ENCODE data around the gene C5orf22. TPM values are rescaled to one million over a fixed set of nuclear protein-coding genes. Genes with fewer than 3 reads are reported as not detected.
"Not testable (repeated sequence)": the region's sequence is repeated elsewhere in the genome, so short reads cannot be mapped to it uniquely, and the experiment has no call there.

C5orf22 gene
- polyA plus RNA-seq, 4 donors, result 23.6 to 40.7 (median 35.3) TPM

DNA sequence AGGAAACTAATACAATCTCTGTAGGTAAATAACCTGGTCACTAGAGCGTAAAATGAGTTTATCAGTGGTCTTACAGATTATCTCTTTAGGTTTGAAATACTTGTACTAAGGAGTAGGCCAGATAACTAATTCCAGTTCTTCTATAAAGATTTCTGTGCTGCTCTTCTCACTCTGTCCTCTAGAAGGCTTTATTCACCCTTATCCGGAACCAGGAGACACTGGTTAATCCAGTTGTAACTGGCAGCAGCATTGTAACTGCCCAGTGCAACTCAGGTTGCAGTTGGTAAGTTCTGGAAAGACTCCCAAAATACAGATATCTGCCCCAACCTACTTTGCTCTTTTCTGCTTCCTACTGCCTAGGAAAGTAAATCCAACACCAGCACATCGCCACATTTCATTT is 19.8 kb downstream of the C5orf22 start:
- DNase-seq (ENCODE audit: low read depth in 4 of 4, low spot score in 3 of 4), result no peak

DNA sequence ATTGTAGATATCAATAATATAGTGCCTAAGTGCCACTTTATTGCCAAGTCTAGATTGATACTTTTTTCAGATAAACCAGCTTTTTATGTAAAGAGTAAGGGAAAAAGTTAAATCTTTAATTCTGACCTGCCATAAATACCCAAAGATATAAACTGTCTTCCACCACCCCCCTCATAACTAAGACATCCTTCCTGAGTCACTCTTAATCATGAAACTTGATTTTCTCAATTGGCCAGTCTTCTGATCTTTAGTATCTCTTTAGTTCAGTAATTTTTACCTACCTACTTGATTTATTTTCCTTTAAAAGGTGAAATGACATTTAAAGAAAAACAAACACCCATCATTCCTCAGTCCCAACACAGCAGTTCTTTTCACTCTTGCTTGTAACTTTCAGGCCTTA is 21.8 kb downstream of the C5orf22 start:
- DNase-seq (ENCODE audit: low read depth in 4 of 4, low spot score in 3 of 4), result no peak

DNA sequence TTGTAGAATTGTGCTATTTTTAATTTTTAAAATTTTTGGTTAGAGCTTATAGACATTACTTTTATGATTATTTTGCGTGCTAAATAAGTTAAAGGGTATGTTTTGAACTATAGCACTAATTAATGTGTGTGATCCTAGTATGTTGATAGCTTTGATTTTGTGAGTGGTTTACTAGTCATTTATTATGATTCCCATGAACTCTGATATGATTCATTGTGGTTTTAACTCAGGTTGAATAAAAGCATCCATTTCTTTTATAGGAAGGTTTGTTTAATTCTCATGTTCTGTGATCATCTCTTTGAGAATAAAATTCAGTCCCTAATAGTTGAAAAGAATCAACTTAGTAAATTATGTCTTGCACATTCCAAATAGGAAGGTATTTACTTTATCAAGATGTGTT is 22.5 kb downstream of the C5orf22 start:
- no peak for DNase-seq (ENCODE audit: low read depth in 4 of 4, low spot score in 3 of 4)

DNA sequence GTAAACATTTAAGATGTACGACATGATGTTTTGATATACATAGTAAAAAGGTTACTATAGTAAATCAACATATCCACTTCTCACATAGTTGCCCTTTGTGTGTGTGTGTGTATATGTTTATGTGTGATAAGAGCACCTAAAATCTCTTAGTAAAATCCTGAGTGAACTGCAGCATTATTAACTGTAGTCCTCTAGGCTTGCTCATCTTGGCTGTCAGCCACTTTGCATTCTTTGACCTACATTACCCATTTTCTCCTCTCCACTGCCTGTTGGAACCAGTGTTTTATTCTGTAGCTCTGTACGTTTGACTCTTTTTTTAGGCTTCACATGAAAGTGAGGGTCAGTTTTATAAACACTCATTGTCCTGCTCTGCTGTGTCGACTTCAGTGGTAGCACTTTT is 24.4 kb downstream of the C5orf22 start:
- no peak for DNase-seq (ENCODE audit: low read depth in 4 of 4, low spot score in 3 of 4)

DNA sequence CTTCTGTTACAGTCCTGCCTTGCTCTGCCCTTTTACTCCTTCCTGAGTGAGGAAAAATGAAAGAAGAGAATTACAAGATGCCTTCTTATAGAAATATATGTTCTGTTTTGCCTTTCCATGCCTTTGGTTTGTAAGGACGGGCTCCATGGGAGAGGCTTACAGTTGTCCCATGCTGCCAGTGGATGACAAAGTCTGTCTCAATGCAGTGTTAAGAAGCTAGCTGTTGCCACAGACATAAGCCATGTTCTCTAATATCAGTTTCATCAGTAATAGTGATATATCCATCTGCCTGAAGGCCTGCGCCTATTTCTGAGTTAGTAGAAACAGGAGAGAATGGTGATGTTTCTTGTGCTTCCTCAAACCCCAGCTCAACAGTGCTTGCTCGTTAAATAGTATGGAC is 27.8 kb downstream of the C5orf22 start:
- no peak for DNase-seq (ENCODE audit: low read depth in 4 of 4, low spot score in 3 of 4)

DNA sequence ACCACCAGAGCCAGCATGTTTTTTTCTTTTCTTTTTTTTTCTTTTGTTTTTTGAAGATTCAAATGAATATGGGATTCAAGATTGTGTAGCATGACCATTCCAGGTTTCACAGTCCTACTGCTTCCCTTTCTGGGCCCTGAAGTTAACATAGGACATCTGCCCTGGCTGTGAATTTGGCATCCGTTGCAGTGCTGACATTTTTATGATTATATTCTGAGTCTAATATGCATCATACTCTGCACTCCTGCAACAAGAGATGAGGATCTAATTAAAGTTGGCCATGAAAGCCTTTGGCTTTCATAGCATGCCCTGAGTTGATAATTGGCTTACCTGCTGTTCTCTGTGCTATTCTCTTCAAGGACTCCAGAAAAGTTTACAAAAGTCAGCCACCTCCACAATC is 29.8 kb downstream of the C5orf22 start:
- DNase-seq (ENCODE audit: low read depth in 4 of 4, low spot score in 3 of 4), result no peak

DNA sequence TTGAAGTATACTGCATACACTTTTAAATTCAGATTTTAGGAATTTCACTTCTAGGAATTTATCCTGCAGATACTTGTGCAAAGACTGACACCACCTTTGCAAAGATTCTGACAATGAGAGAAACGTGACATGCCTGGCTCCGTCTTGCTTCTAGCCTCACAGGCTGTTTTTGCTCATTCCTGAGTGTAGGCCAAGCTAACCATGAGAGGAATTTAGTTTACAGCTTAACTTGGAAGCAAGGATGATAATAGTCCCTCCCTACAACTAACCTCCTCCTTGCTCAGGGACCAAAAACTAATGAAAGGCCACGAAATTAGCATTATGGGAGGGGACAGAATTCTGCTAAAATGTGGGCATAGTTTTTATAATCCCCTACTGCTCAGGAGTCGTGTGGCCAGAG is 31.1 kb downstream of the C5orf22 start:
- DNase-seq (ENCODE audit: low read depth in 4 of 4, low spot score in 3 of 4), result no peak

DNA sequence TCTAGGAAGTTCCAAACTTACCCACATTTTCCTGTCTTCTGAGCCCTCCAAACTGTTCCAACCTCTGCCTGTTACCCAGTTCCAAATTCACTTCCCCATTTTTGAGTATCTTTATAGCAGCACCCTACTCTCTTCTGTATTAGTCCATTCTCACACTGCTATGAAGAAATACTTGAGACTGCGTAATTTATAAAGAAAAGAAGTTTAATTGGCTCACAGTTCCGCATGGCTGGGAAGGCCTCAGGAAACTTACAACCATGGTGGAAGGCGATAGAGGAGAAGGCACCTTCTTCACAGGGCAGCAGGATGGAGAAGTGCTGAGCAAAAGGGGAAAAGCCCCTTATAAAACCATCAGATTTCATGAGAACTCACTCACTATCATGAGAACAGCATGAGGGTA is 34.3 kb downstream of the C5orf22 start:
- DNase-seq (ENCODE audit: low read depth in 4 of 4, low spot score in 3 of 4), result not testable (repeated sequence)

DNA sequence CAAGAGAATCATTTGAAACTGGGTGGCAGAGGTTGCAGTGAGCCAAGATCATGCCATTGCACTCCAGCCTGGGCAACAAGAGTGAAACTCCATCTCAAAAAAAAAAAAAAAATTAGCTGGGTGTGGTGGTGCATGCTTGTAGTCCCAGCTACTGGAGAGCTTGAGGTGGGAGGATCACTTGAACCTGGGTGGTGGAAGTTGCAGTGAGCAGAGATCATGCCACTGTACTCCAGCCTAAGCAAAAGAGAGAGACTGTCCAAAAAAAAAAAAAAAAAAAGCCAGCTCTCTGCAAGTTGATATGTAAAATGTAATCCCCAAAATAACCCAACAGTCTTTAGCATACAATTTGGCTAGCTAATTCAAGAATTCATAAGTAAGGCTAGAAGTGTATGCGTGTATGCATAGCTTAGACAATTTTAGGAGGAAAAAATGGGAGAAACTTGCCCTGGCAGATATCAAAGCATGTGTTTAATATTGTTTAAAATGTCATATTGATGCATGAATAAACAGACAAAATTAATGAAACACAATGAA is 36.3 kb downstream of the C5orf22 start:
- DNase-seq (ENCODE audit: low read depth in 4 of 4, low spot score in 3 of 4), result no peak

DNA sequence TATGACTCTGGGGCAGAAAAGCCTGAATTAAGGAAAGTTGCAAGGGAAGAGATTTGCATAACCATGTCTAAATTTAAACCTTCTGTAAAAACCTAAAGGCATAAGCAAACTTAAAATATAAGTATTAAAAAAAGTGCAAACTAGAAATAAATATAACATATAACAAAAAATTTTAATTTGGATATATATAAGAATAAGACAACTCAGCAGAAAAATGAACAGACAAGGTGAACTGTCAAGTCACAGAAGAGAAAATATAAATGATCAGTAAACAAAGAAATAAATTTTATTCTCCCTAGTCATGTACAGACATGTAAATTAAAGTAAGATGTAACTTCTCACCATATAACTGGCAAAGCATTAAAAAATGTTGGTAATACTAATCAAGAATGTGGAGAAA is 37.0 kb downstream of the C5orf22 start:
- DNase-seq (ENCODE audit: low read depth in 4 of 4, low spot score in 3 of 4), result no peak

DNA sequence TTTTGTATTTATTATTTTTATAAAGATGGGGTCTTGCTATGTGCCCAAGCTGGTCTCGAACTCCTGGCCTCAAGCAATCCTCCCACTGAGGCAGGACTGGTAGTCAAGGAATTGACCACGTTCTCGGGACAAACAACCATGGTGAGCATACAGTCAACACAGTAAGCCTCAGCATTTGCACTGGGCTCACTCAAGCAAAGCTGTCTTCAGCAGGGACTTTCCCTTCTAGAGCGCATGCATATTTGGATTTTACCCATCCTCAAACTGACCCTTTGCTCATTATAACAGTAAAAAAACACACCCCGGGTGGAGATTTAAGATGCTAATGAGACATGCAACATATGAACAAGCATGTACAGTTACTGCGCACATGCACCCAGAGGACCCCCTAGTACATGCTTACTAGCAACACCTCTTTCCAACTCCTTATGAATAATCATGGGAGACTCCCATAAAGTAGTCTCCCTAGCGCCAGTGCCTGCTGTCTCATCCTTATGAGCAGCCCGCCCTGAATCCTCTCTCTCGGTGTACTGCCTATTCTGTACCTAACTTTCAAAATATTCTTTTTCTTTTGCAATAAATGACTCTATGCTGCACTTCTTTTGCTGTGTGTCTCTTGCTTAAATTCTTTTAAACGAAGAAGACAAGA is 41.5 kb downstream of the C5orf22 start:
- no peak for DNase-seq (ENCODE audit: low read depth in 4 of 4, low spot score in 3 of 4)

DNA sequence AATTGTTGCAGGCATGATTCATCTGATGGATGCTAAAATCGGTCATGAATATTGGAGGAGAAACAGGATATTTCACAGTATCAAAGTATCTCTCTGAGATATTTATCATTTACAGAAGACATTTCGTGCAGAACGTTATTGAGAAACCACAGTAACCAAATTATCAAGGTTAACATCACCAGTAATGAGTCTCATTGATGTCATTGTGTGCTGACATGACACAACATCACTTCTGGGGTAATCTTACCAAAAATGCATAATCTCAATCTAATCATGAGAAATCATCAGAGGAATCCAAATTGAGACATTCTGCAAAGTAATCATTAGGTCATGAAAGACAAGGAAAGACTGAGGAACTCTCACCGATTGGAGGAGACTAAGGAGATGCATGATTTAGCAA is 42.7 kb downstream of the C5orf22 start:
- DNase-seq (ENCODE audit: low read depth in 4 of 4, low spot score in 3 of 4), result no peak

DNA sequence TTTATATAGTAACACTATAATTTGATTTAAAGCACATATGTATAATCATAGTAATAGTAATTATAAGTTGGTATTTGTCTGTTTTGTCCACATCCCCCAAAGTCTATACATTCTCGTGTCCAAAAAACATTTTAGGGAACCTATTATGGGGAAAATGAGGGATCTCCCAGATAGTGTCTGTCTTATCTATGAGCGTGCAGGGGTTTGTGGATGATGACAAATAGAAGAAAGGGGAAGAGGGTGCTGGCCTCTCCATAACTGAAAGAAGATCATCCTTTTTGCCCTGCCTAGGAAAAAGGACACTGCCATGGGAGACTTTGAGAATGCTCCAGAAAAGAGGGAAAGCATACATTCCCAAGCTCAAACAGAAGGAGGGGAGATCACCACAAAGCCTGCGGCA is 45.3 kb downstream of the C5orf22 start:
- DNase-seq (ENCODE audit: low read depth in 4 of 4, low spot score in 3 of 4), result no peak

DNA sequence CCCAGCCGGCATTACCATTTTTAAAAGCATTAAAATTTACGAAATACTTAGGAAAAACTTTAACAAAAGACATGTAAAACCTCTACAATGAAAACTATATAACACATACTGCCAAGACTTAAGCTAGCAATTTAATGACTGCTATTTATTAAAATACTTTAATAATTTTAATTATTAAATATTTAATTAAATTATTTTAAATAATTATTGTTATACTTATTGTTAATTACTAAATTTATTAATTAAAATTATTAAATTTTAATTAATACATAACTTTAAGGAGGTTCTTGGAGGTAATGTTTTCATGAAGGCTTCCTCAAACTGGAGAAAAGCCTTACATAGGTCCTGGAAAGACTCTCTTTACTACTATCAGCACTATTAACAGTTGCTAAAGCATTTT is 47.5 kb downstream of the C5orf22 start:
- no peak for DNase-seq (ENCODE audit: low read depth in 4 of 4, low spot score in 3 of 4)

DNA sequence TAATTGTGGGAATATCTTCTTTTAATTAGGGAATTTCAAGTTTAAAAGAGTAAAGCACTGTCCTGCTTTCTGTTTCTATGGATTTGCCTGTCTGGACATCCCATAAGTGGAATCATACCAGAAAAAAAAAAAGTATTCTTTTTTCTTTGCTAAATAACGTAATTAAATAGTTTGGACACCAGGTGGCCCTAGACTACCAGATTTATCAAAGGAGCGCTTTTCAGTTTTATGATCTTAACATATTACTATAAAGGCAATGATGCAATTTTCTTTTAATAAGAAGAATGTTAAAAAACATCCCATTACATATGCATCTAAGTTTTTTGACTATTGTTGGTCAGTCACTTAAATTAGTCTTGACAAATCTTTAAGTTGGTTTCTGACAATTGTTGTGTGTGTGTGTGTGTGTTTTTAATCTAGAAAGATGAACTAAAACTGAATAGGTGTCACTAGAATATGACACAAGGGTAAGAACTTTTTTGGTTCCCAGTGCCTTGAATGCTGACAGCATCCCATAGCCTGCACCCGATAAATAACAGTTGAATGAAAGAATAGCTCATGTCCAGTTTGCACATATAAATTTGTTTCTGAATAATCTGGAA is 49.5 kb downstream of the C5orf22 start:
- DNase-seq (ENCODE audit: low read depth in 4 of 4, low spot score in 3 of 4), result peak; percentile 7 to 27 (median 16)

DNA sequence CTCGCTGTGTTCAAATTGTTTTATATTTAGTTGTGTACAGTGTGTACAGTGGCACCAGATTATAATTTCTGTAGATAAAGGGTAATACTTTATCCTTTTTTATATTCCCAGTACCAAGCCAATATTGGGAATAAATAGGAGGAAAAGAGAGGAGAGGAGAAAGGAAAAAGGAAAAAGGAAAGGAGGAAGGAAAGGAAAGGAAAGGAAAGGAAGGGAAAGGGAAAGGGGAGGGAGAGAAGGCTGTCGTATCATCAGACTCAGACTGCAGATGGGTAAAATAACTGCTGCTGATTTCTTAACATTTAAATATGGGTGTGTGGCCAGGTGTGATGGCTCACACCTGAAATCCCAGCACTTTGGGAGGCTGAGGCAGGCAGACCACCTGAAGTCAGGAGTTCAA is 51.0 kb downstream of the C5orf22 start:
- DNase-seq (ENCODE audit: low read depth in 4 of 4, low spot score in 3 of 4), result no peak

DNA sequence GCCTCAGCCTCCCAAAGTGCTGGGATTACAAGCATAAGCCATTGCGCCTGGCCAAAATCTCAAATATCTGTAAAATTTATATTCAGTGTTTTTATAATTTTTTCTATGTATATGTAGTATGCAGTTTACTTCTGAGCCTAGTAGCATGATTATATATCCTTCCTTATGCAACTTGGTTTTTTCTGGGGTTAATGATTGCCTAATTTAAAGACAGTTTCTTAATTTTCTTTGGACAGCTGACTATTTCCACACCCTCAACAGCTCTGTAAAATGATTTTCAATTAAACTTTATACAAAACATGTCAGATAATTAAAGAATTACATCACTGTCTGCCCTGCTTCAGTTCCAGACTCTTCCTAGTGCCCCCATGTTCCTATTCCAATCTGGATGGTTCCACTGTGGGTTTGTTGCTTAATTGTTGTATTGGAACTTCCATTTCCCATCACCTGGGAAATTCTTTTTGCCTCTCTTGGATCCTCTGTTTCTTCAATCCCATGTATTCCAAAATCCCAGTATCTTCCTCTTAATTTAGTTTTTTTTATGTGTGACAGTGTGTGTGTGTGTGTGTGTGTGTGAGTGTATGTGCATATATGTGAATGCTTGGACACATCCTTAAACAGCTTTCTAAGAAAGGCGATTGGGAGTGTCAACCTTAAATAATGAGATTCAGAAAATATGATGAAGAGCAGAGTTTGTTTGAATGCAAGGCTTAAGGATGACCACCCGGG is 53.2 kb downstream of the C5orf22 start:
- DNase-seq (ENCODE audit: low read depth in 4 of 4, low spot score in 3 of 4), result no peak

DNA sequence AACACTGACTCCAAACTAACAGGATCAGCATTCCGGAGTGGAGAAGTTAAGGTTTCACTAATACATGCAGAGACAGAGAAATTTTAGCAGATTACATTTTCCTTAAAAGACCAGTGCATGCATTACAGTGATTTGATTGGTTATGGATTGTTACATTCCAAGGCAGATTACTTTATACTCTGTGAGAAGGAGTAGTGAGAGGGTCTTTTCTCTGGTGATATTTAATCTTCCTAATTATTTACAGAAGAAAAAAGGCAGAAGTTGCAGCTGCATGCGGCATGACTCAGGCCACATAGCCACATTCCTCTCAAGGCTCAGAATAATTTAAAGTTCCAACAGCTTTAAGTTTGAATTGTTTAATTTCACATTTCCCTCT is 53.8 kb downstream of the C5orf22 start:
- DNase-seq (ENCODE audit: low read depth in 4 of 4, low spot score in 3 of 4), result no peak

DNA sequence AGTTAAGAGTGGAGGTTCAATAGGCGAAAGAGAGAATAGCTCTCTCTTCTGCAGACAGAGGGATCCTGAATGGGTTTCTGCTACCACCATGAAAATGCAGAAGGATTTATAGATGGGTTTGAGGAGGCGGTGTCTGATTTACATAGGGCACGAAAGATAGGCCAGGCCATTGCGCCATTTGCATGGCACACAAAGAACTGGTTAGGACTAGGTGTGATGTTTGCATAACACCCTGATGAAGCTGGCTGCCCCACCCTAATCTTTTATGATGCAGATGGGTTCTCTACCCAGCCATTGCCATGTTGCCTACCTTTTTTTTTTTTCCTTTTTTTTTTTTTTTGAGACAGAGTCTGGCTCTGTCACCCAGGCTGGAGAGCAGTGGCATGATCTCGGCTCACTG is 55.4 kb downstream of the C5orf22 start:
- DNase-seq (ENCODE audit: low read depth in 4 of 4, low spot score in 3 of 4), result no peak

DNA sequence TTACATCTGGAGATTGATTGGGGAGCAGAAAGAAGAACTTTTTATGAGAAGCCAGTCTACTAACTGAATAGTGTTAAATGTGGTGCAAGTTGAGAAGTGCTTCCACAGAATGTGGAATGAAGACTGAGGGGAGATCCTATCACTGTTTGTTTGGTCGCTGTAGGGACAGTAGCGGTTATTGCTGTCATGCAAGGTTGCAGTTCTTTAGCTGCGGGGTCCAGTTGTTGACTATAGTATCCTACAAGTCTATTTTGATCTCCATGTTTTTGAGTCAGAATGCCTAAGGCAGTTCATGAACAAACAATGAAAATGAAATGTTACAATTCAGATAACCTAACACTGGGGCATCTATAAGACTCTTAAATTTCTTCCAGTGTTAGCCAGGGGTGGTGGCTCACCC is 61.6 kb downstream of the C5orf22 start:
- no peak for DNase-seq (ENCODE audit: low read depth in 4 of 4, low spot score in 3 of 4)

DNA sequence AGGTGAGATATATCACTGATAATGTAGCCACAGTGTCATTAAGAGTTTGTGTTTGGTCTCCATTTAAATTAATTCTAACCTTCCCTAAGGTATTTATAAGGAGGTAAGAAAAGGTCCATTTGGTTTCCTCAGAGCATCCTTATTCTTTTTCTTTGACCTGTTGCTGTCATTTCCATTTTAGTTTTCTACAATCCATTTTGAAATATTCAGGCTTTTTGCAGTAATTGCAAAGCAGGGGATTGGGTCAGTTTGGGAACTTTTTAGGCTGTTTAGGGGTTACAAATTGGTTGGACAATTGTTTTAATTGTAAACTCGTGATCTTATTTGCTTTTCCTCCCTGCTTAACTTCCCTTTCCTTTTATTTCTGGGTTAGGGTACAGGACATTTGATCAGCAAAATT is 64.3 kb downstream of the C5orf22 start:
- no peak for DNase-seq (ENCODE audit: low read depth in 4 of 4, low spot score in 3 of 4)

Data from right renal pelvis (tissue), 4 donors.